AG09309 (cell line): Measurements from ENCODE around the gene KDR.

Source experiments
- DNase-seq: peaks from one replicate; pipeline ENCODE4 v3.0.0-alpha.2; 2010; ENCODE audit warnings: low read depth
- H3K4me3 ChIP-seq: 2 replicates; pipeline ENCODE4 v1.5.1; 2011; ENCODE audit warnings: mild to moderate bottlenecking, low read depth, low read length, moderate library complexity; ENCODE audit not compliant: control insufficient read depth
- CTCF ChIP-seq: IDR thresholded peaks from 2 replicates; pipeline ENCODE4 v1.5.1; 2011; ENCODE audit warnings: mild to moderate bottlenecking, low read depth, low read length, inconsistent platforms; ENCODE audit not compliant: insufficient read depth, control insufficient read depth; ENCODE audit errors: missing control alignments

The KDR gene

GRCh38 chr4:55087009-55087912 lies 38.1 kb downstream of the KDR start:
- no peak for DNase-seq
- no peak for TF ChIP-seq CTCF

GRCh38 chr4:55086578-55086977 lies 38.8 kb downstream of the KDR start:
- H3K4me3 ChIP-seq = no peak overlapping the region
- no peak for DNase-seq
- no peak for TF ChIP-seq CTCF

More at GRCh38 chr4:55087009-55087912, 38.1 kb downstream of the KDR start:
- no peak overlapping the region for H3K4me3 ChIP-seq

- DNase-seq = no peak
- H3K4me3 ChIP-seq = no peak overlapping the region
- TF ChIP-seq CTCF = no peak
Measured at GRCh38 chr4:55083735-55084134, 41.7 kb downstream of the KDR start.

GRCh38 chr4:55082756-55083155 lies 42.6 kb downstream of the KDR start:
- no peak for DNase-seq
- TF ChIP-seq CTCF = no peak
- no peak overlapping the region for H3K4me3 ChIP-seq

- DNase-seq = peak; percentile 33
- H3K4me3 ChIP-seq = no peak overlapping the region
- TF ChIP-seq CTCF = no peak
Measured at GRCh38 chr4:55080174-55080865, 45.1 kb downstream of the KDR start.

GRCh38 chr4:55079451-55080173 lies 45.8 kb downstream of the KDR start:
- no peak for TF ChIP-seq CTCF

More at GRCh38 chr4:55079451-55080173, 45.8 kb downstream of the KDR start:
- peak overlapping the region; percentile 25 for H3K4me3 ChIP-seq
- no peak for DNase-seq
